HL-60/S4 (cell line): ENCODE data around the gene CKB.

Experiments used
- in situ Hi-C: fragments of 300-500 bp; cut with MboI; formaldehyde crosslinking; loops from 2 replicates; pipeline ENCODE4 v1.14.3; 2022; ENCODE audit warnings: low sequenced_read_pairs

Gene CKB

GRCh38 chr14:103550451-103551337 lies 28.1 kb upstream of the CKB start:
- in situ Hi-C loops = no loop called here

DNA sequence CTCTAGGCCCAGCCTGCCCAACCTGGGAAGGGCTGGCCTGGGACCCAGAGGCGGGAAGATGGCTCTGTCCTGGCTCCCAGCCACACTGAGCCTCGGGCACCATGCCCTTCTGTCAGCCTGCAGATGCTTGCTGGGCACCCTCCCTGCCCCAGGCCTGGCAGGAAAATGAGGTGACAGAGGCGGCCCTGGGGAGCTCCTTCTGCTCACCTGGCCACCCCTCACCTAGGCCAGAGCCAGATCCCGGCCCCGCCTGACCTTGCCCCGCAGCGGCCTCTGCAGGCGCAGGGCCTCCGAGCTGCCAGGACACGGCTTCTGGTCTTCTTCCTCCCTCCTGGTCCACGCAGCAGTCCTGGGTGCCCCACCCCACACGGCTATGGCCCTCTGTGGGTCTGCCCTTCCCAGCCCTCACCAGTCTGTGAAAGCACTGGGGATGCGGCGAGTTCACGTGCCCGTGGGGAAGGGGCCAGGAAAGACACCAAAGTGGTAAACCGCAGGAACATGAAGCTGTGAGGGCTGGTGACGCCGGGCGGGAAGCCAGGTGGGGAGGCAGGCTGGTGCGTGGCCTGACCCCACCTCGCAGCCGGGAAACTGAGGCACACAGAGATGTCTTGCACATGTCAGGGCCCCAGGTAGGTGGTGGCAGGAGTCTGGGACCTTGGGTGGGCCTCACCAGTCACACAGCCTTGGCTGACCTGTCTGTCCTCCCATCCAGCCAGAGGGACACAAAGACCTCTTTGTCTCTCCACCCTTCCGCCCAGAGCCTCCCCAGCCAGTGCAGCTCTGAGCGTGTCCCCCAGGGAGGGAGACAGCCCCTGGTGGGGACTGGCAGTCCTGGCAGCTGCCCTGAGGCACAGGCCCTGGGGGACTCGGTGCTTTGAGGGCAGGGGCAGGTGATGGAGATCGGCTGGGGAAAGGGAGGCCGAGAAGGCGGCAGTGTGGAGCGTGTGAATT lies 27.0 kb upstream of the CKB start:
- in situ Hi-C loops = loop anchor here (5.0 to 25.0 kb wide), 2 partner anchors 47 to 462 kb away; partner anchors contain the start of genes EXOC3L4 and LBHD2

- in situ Hi-C loops = loop anchor here (5.0 to 25.0 kb wide), 2 partner anchors 46 to 461 kb away; partner anchors contain the start of genes EXOC3L4 and LBHD2
Observed at GRCh38 chr14:103548463-103549351, 26.1 kb upstream of the CKB start.

- in situ Hi-C loops = loop anchor here (5.0 to 25.0 kb wide), 2 partner anchors 46 to 461 kb away; partner anchors contain the start of genes EXOC3L4 and LBHD2
Observed at GRCh38 chr14:103547941-103548462, 25.4 kb upstream of the CKB start.

GRCh38 chr14:103547455-103547940 lies 24.9 kb upstream of the CKB start:
- in situ Hi-C loops = loop anchor here (5.0 to 25.0 kb wide), 2 partner anchors 45 to 460 kb away; partner anchors contain the start of genes EXOC3L4 and LBHD2

- in situ Hi-C loops = loop anchor here (5.0 to 25.0 kb wide), 2 partner anchors 45 to 460 kb away; partner anchors contain the start of genes EXOC3L4 and LBHD2
Observed at GRCh38 chr14:103546652-103547454, 24.2 kb upstream of the CKB start.

DNA sequence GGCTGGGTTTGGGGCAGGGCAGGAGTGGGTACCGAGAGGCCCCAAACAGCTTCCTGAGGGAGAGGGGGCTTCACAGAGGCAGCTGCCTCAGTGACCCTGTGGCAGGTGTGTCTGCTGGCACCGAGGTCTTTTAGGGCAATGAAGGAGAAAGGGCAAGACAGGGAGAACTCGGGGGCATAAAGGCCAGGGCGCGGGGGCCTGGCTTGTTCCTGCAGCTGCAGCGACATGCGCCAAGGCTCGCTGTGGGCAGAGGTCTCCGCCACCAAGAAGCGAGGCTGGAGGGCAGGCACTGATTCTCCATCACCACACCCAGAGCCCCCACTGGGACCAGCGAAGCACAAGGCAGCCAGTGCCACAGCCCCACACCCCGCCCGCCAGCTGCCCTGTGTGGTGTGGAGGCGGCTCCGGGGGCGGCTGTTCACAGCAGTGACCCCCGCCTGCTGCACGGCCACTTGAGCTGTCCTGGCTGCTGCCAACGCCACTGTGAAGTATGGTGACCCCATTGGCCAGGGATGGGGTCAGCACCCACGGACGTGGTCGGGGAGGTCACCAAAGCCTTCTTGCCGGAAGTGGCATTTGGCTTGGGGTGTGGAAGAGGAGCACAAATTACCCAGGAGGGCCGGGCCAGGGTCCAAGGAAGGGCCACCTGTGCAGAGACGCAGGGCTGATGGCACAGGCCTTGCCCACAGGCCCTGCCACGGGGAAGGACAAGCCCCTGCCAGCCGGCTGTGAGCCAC lies 23.5 kb upstream of the CKB start:
- in situ Hi-C loops = loop anchor here (5.0 to 25.0 kb wide), 2 partner anchors 44 to 459 kb away; partner anchors contain the start of genes EXOC3L4 and LBHD2

DNA sequence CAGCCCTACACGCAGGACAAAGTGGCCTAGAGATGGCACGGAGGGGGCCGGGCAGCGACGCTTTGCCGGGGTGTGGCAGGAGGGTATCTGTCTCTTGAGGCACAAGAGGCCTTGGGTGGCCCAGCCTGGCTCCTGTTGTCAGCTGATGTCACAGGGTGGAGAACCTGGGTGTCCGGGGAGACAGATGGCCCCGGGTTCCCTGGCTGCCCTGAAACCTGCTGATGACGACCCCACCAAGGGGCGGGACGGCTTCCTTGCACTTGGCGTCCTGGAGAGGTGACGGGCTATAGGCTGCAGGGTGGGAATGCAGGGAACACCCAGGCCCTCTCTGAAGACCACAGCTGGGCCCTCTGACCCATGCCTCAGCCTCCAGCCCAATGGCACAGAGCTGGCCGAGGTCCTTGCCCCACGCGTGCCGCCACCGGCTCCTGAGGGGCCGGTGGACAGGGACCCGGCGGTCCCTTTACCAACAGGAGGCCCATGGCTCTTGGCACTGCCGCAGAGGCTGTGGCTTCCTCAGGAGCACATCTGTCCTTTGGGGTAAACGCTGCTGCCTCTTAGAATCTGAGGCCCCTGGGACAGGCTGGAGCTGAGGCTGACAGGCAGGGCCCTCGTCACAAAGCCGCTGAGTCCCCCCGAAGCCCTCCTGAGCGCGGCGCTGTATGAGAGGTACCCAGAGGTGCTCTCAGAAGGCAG lies 22.7 kb upstream of the CKB start:
- in situ Hi-C loops = loop anchor here (5.0 to 25.0 kb wide), 2 partner anchors 43 to 458 kb away; partner anchors contain the start of genes EXOC3L4 and LBHD2

- in situ Hi-C loops = loop anchor here (5.0 to 25.0 kb wide), 2 partner anchors 42 to 457 kb away; partner anchors contain the start of genes EXOC3L4 and LBHD2
Observed at GRCh38 chr14:103544388-103545218, 22.0 kb upstream of the CKB start.

DNA sequence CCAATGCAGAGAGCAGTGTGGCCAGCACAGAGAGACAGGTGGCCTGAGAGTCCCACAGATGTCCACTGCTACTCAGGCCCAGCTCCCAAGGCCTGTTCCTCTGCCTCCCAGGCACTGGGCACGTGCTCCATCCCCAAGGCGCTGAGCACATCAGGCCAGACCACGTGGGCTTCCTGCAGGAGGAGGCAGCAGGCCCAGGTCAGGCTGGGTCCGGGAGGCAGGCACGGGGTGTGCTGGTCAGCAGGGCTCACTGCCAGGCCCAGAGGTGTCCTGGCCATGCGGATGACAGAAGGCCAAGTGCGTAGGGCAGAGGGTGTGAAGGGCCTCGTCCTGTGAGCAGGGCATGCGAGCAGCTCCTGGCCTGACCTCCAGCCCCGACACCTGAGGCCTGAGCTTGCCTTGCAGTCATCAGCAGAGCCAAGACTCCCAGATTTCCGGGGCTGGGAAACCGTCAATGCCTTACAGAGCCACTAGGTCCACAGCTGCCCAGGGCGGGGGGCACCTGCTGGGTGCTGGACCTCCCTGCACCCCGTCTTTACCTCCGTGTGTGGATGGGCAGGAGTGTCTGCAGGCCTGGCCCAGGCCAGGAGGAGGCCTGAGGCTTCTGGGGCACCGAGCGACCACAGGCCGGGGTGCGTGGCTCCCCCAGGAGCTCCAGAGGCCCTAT lies 21.2 kb upstream of the CKB start:
- in situ Hi-C loops = loop anchor here (25.0 kb wide), 1 partner anchor 457 kb away; the partner anchor contains the start of genes EXOC3L4 and LBHD2

GRCh38 chr14:103543140-103543539 lies 20.5 kb upstream of the CKB start:
- in situ Hi-C loops = loop anchor here (25.0 kb wide), 1 partner anchor 456 kb away; the partner anchor contains the start of genes EXOC3L4 and LBHD2

DNA sequence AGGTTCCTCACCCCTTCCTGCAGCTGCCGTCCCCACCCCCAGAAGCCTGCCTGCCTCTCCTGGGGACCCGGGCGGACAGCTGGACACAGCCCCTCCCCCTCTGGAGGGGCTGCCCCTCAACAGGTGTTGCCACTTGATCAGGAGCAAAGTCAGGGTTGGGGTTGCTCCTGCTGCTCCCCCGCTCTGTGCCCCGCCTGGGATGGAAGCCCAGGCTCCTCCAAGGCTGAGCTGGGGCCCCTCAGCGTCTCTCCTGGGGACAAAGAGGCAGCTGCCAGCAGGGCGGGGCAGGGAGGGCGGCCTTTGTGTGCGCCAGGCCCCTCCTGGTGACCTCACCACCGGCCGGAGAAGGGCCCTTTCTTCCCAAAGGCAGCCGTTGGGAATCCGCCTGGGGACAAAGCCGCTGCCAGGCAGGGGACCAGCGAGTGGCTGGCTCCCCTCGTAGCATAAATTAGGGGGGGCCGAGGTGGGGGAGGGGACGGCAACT lies 20.0 kb upstream of the CKB start:
- in situ Hi-C loops = loop anchor here (25.0 kb wide), 1 partner anchor 455 kb away; the partner anchor contains the start of genes EXOC3L4 and LBHD2

GRCh38 chr14:103541709-103542604 lies 19.3 kb upstream of the CKB start:
- in situ Hi-C loops = loop anchor here (25.0 kb wide), 1 partner anchor 455 kb away; the partner anchor contains the start of genes EXOC3L4 and LBHD2
